Measurements from ENCODE around the gene VTI1A. TPM values are rescaled to one million over a fixed set of nuclear protein-coding genes. Genes with fewer than 3 reads are reported as not detected.

The VTI1A gene
- total and polyA plus RNA-seq, 4 donors, result 5.5 to 26.9 (median 13.1) TPM

DNA sequence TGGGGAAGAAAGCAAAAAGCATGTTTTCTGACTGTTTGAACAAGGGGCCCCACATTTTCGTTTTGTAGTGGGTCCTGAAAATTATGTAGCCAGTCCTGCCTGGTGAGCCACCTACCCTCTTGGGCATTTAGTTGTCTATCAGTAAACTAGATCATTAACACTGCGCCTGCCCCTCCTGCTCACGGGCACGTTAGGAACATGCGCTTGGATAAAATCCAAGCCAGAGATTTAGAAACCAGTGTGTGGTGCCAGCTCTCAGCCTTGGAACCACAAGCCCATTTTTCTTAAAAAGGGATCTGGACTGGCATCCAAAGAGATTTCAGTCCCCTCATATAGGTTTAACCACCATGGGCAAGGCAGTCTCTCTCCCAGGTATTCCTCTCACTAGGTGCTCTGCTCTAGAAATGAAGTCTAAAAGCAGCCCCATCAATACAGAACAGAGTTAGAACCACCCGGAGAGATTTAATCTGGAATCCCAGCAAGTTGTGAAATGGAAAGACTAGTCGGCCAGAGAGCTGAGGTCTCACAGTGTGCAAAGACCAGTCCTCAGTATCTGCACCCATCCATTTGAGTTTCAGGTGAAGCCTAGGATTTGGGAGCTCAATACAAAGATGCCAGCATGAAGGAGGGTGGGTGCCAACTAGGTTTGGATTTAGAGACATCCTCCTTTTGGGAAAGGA, 379.1 kb downstream of the VTI1A start (continued):
- TF ChIP-seq, protein P1, sequence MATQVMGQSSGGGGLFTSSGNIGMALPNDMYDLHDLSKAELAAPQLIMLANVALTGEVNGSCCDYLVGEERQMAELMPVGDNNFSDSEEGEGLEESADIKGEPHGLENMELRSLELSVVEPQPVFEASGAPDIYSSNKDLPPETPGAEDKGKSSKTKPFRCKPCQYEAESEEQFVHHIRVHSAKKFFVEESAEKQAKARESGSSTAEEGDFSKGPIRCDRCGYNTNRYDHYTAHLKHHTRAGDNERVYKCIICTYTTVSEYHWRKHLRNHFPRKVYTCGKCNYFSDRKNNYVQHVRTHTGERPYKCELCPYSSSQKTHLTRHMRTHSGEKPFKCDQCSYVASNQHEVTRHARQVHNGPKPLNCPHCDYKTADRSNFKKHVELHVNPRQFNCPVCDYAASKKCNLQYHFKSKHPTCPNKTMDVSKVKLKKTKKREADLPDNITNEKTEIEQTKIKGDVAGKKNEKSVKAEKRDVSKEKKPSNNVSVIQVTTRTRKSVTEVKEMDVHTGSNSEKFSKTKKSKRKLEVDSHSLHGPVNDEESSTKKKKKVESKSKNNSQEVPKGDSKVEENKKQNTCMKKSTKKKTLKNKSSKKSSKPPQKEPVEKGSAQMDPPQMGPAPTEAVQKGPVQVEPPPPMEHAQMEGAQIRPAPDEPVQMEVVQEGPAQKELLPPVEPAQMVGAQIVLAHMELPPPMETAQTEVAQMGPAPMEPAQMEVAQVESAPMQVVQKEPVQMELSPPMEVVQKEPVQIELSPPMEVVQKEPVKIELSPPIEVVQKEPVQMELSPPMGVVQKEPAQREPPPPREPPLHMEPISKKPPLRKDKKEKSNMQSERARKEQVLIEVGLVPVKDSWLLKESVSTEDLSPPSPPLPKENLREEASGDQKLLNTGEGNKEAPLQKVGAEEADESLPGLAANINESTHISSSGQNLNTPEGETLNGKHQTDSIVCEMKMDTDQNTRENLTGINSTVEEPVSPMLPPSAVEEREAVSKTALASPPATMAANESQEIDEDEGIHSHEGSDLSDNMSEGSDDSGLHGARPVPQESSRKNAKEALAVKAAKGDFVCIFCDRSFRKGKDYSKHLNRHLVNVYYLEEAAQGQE (IDR thresholded peaks at IDR 0.05), result no peak
- peak in 1 of 2 donors; percentile 17 for TF ChIP-seq EGR1 (IDR thresholded peaks at IDR 0.05; ENCODE audit: low read depth in 2 of 2)

- Histone ChIP-seq H3K4me1 (ENCODE audit: control insufficient read depth in 4 of 4, insufficient read depth in 4 of 4, low read length in 3 of 4) (peaks cover 5 to 12% (median 10%) of the 10 kb centered on the region in 4 donors), H3K36me3 (ENCODE audit: control insufficient read depth in 4 of 4, insufficient read depth in 3 of 4, low read depth in 1 of 4, low read length in 3 of 4) (no peaks in the 10 kb centered on the region), H3K9ac (ENCODE audit: low read depth in 1 of 2, low read length in 2 of 2) (no peak overlapping the region), H3K27me3 (ENCODE audit: control insufficient read depth in 4 of 4, insufficient read depth in 4 of 4, low read length in 3 of 4) (no peaks in the 10 kb centered on the region), H3K9me3 (ENCODE audit: control insufficient read depth in 4 of 4, low read length in 3 of 4) (no peaks in the 10 kb centered on the region), H3K27ac (ENCODE audit: low read depth in 1 of 2, low read length in 2 of 2) (no peak overlapping the region), H3K4me3 (ENCODE audit: low read depth in 1 of 3, low read length in 3 of 3) (no peak overlapping the region)
- no peak for DNase-seq (ENCODE audit: low spot score)
- WGBS, result 96% methylated on average over 14 of the region's 14 CpGs
- TF ChIP-seq HNF4A (conservative IDR thresholded peaks at IDR 0.05) (no peak), NR2F2 (IDR thresholded peaks at IDR 0.05) (no peak), ATF3 (IDR thresholded peaks at IDR 0.05) (no peak), GABPA (IDR thresholded peaks at IDR 0.05 in 1 of 2, conservative IDR thresholded peaks at IDR 0.05 in 1 of 2) (no peak), YY1 (IDR thresholded peaks at IDR 0.05) (no peak), JUND (IDR thresholded peaks at IDR 0.05) (no peak), RXRA (IDR thresholded peaks at IDR 0.05) (no peak), FOXA1 (IDR thresholded peaks at IDR 0.05) (no peak), TAF1 (conservative IDR thresholded peaks at IDR 0.05) (no peak), SP1 (IDR thresholded peaks at IDR 0.05) (no peak)
- TF ChIP-seq, protein P2, sequence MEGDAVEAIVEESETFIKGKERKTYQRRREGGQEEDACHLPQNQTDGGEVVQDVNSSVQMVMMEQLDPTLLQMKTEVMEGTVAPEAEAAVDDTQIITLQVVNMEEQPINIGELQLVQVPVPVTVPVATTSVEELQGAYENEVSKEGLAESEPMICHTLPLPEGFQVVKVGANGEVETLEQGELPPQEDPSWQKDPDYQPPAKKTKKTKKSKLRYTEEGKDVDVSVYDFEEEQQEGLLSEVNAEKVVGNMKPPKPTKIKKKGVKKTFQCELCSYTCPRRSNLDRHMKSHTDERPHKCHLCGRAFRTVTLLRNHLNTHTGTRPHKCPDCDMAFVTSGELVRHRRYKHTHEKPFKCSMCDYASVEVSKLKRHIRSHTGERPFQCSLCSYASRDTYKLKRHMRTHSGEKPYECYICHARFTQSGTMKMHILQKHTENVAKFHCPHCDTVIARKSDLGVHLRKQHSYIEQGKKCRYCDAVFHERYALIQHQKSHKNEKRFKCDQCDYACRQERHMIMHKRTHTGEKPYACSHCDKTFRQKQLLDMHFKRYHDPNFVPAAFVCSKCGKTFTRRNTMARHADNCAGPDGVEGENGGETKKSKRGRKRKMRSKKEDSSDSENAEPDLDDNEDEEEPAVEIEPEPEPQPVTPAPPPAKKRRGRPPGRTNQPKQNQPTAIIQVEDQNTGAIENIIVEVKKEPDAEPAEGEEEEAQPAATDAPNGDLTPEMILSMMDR (IDR thresholded peaks at IDR 0.05; ENCODE audit: low read depth, low read length, missing input control), result no peak
- TF ChIP-seq, protein P1 (IDR thresholded peaks at IDR 0.05), result no peak
- TF ChIP-seq, protein P3, sequence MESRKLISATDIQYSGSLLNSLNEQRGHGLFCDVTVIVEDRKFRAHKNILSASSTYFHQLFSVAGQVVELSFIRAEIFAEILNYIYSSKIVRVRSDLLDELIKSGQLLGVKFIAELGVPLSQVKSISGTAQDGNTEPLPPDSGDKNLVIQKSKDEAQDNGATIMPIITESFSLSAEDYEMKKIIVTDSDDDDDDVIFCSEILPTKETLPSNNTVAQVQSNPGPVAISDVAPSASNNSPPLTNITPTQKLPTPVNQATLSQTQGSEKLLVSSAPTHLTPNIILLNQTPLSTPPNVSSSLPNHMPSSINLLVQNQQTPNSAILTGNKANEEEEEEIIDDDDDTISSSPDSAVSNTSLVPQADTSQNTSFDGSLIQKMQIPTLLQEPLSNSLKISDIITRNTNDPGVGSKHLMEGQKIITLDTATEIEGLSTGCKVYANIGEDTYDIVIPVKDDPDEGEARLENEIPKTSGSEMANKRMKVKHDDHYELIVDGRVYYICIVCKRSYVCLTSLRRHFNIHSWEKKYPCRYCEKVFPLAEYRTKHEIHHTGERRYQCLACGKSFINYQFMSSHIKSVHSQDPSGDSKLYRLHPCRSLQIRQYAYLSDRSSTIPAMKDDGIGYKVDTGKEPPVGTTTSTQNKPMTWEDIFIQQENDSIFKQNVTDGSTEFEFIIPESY (IDR thresholded peaks at IDR 0.05), result no peak
Observed at GRCh38 chr10:112827086-112827485, 380.1 kb downstream of the VTI1A start.

Measured in liver (tissue), 9 donors.